ENCODE data around the gene MYO1H. TPM values are rescaled to one million over a fixed set of nuclear protein-coding genes. Genes with fewer than 3 reads are reported as not detected.

Gene MYO1H
- total RNA-seq, 1 experiment from 2014 or later = not detected

DNA sequence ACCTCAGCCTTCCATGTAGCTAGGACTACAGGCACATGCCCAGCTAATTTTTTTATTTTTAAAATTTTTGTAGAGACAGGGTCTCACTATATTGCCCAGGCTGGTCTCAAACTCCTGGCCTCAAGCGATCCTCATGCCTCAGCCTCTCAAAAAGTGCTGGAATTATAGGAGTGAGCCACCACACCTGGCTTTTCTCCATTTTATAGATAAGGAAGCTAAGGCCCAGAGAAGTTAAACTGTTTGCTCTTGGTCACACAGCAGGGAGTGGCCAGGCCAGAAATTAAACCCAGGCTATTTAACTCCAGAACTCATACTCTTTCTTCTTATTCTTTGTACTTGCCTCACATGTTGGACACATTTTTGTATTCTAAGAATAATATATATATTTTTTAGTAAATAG is 146.2 kb downstream of the MYO1H start:
- in situ Hi-C loops (cut with HindIII; ENCODE audit: low pct_unique_long_range_greater_than_20kb, low sequenced_read_pairs) = no loop called here
- no peak for DNase-seq (ENCODE audit: low read depth)

DNA sequence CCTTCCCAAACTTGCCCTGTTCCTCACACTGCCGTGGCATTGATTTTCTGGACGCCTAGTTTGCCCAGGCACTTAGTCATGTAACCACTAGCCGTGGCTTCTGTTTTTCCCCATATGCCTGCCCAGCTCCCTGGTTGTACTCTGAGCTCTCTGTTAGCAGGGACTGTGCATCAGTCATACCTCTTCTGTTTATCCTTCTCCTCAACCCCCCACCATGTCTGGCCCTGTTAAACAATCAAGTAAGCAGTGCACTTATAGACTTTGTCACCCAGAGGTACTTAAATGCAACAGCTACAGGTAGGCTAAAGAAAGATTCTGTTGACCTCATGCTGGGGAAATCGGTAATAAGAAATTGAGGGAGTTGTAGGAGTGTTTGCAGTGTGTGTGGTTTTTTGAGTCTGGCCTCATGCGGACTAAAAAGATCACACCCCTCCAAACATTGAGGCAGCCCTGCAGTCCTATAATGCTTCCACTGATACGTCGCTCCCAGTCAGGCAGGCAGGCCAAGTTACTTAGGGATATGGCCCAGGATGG is 146.7 kb downstream of the MYO1H start:
- no peak for DNase-seq (ENCODE audit: low read depth)
- in situ Hi-C loops (cut with HindIII; ENCODE audit: low pct_unique_long_range_greater_than_20kb, low sequenced_read_pairs) = no loop called here

DNA sequence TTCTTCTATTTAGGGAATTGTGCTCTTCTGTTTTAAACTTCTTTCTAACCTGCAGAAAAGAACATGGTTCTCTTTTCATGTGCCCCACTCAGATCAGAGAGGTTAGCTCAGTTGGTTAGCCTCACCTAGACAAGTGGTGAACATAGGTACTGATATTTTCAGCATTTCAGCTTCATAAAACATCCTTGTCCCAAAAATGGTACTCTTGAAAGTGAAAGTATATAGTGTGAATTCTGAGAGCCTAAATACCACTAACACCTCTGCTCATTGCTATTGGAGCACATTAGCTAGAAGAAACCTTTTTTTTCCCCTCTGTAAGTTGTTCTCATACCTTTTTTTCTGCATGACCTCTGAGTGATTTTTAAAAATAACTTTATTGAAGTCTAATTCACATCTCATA is 147.3 kb downstream of the MYO1H start:
- in situ Hi-C loops (cut with HindIII; ENCODE audit: low pct_unique_long_range_greater_than_20kb, low sequenced_read_pairs) = no loop called here
- no peak for DNase-seq (ENCODE audit: low read depth)

DNA sequence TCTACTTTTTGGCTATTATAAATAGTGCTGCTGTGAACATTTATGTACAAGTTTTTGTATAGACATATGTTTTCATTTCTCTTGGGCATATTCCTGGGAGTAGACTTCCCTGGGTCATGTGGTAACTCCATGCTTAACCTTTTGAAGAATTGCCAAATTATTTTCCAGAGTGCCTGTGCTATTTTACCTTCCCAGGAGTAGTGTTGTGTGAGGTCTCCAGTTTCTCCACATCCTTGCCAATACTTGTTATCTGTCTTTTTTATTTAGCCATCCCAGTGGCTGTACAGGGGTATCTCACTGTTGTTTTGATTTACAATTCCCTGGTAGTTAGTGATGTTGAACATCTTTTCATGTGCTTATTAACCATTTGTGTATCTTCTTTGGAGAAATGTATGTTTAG is 148.6 kb downstream of the MYO1H start:
- in situ Hi-C loops (cut with HindIII; ENCODE audit: low pct_unique_long_range_greater_than_20kb, low sequenced_read_pairs) = no loop called here
- DNase-seq (ENCODE audit: low read depth) = no peak

DNA sequence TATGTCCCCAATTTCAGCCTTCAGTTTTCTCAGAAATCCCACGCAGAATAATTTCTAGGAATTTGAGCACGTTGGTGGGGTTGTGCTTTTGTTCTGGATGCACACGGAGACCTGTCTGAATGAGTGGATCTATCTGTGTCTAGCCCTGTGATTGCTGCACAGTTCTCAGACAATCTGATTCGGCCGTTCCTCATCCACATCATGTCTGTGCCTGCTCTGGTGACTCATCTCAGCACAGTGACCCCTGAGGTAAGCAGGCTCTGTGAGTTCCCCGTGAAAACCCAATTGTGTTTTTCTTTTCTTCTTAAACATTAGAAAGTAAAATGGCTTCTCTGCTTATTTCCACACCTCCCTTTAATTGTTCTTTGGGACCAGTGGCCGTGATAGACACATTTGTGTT is 150.0 kb downstream of the MYO1H start:
- DNase-seq (ENCODE audit: low read depth) = no peak
- in situ Hi-C loops (cut with HindIII; ENCODE audit: low pct_unique_long_range_greater_than_20kb, low sequenced_read_pairs) = no loop called here

Other genes starting within 250 kb of the MYO1H start
- gene ACACB, start 231.3 kb upstream of the MYO1H start, total RNA-seq (2014; rRNA removed; shearing (Covaris generic); ENCODE audit: low replicate concordance) = 1.6 and 6.8 TPM in 2 replicates
- not detected in 2 replicates for gene FOXN4, start 38.6 kb upstream of the MYO1H start, total RNA-seq (2014; rRNA removed; shearing (Covaris generic); ENCODE audit: low replicate concordance)
- 38.5 and 66.7 TPM in 2 replicates for gene KCTD10, start 129.4 kb downstream of the MYO1H start, total RNA-seq (2014; rRNA removed; shearing (Covaris generic); ENCODE audit: low replicate concordance)
- 13.0 and 22.8 TPM in 2 replicates for gene UBE3B, start 129.7 kb downstream of the MYO1H start, total RNA-seq (2014; rRNA removed; shearing (Covaris generic); ENCODE audit: low replicate concordance)
- 49.2 and 54.4 TPM in 2 replicates for gene MMAB, start 225.6 kb downstream of the MYO1H start, total RNA-seq (2014; rRNA removed; shearing (Covaris generic); ENCODE audit: low replicate concordance)
- gene MVK, start 225.9 kb downstream of the MYO1H start, total RNA-seq (2014; rRNA removed; shearing (Covaris generic); ENCODE audit: low replicate concordance) = 12.5 and 31.5 TPM in 2 replicates